Naive B cell (primary cell): Measurements from ENCODE around the gene DHDDS. TPM values are rescaled to one million over a fixed set of nuclear protein-coding genes. Genes with fewer than 3 reads are reported as not detected.
"Not testable (repeated sequence)": the region's sequence is repeated elsewhere in the genome, so short reads cannot be mapped to it uniquely, and the experiment has no call there.

Source experiments
- ATAC-seq, 2 donors: fragments of 150-1000 bp; cut with Tn5 transposase; 2 replicates each; pipeline ENCODE4 v1.10.0; 2021; ENCODE audit warnings: low read depth in 2 of 2, mild to moderate bottlenecking in 2 of 2, moderate library complexity in 2 of 2
- DNase-seq: peaks from one replicate; pipeline ENCODE4 v3.0.0; 2022
- H3K27ac Mint-ChIP-seq, 6 donors: one replicate each; pipeline ENCODE4 v1.8.0; 2020 to 2022; ENCODE audit warnings: mild to moderate bottlenecking in 6 of 6, mixed read lengths in 6 of 6, moderate library complexity in 5 of 6, inconsistent platforms in 2 of 6
- H3K27me3 Mint-ChIP-seq, 3 donors: one replicate each; pipeline ENCODE4 v1.8.0; 2021 to 2022; ENCODE audit warnings: mixed read lengths in 3 of 3, mild to moderate bottlenecking in 1 of 3
- H3K36me3 Mint-ChIP-seq, 2 donors: one replicate each; pipeline ENCODE4 v1.8.0; 2020 to 2022; ENCODE audit warnings: mixed read lengths in 2 of 2, inconsistent platforms in 1 of 2, mild to moderate bottlenecking in 1 of 2
- H3K4me1 Mint-ChIP-seq, 3 donors: one replicate each; pipeline ENCODE4 v1.8.0; 2020 to 2022; ENCODE audit warnings: mixed read lengths in 3 of 3, inconsistent platforms in 1 of 3, mild to moderate bottlenecking in 1 of 3, moderate library complexity in 1 of 3
- H3K4me3 Mint-ChIP-seq, 8 donors: one replicate each; pipeline ENCODE4 v1.8.0; 2020 to 2022; ENCODE audit warnings: mild to moderate bottlenecking in 8 of 8, mixed read lengths in 8 of 8, moderate library complexity in 8 of 8, inconsistent platforms in 2 of 8
- H3K9me3 Mint-ChIP-seq, 7 donors: one replicate each; pipeline ENCODE4 v1.8.0; 2020 to 2022; ENCODE audit warnings: mixed read lengths in 7 of 7, mild to moderate bottlenecking in 5 of 7, inconsistent platforms in 2 of 7, moderate library complexity in 1 of 7
- polyA plus RNA-seq, 6 donors: library from polyadenylated mRNA; unstranded; fragments of 300-500 nt; fragmentation: Illumina TruSeq; gene quantifications; one replicate each; pipeline ENCODE4 v1.2.3, GENCODE V29; 2021; ENCODE audit warnings: low read depth in 6 of 6

The DHDDS gene
- polyA plus RNA-seq = 10 to 100 TPM; 15.9 to 27.9 (median 21.9) TPM

- Mint-ChIP-seq H3K4me3 (peak within 1 kb of the TSS; percentile 92 to 99 (median 97)), H3K27ac (peak within 1 kb of the TSS; percentile 94 to 99 (median 98)), H3K9me3 (no peaks in the 10 kb centered on the region), H3K36me3 (no peaks in the 10 kb centered on the region), H3K4me1 (peaks cover 14 to 29% (median 20%) of the 10 kb centered on the region in 3 donors), H3K27me3 (no peaks in the 10 kb centered on the region)
- peak; percentile 98 for DNase-seq
- peak; percentile 92 to 93 for ATAC-seq
Observed at GRCh38 chr1:26431979-26432695, at the start of gene DHDDS. TSS of gene DHDDS (plus strand) at chr1:26432321. CDS start at chr1:26432946, 625 bp downstream.

GRCh38 chr1:26384076-26384475 is 48.0 kb upstream of the DHDDS start:
- no peak overlapping the region for H3K27ac Mint-ChIP-seq
- peaks cover 16 to 23% (median 16%) of the 10 kb centered on the region in 3 donors for H3K27me3 Mint-ChIP-seq
- H3K36me3 Mint-ChIP-seq = no peaks in the 10 kb centered on the region
- H3K4me1 Mint-ChIP-seq = peaks cover 0 to under 1% (median 0%) of the 10 kb centered on the region in 3 donors
- H3K9me3 Mint-ChIP-seq = no peaks in the 10 kb centered on the region
- ATAC-seq = no peak
- H3K4me3 Mint-ChIP-seq = no peak overlapping the region
- no peak for DNase-seq

- H3K27me3 Mint-ChIP-seq = peaks cover 16 to 23% (median 18%) of the 10 kb centered on the region in 3 donors
- H3K27ac Mint-ChIP-seq, ATAC-seq, DNase-seq, H3K4me1 Mint-ChIP-seq, H3K9me3 Mint-ChIP-seq, H3K4me3 Mint-ChIP-seq, H3K36me3 Mint-ChIP-seq: not testable (repeated sequence)
Observed at GRCh38 chr1:26385063-26385462, 47.1 kb upstream of the DHDDS start.

- peaks cover 0 to 3% (median 0%) of the 10 kb centered on the region in 3 donors for H3K4me1 Mint-ChIP-seq
- DNase-seq (no peak), ATAC-seq (no peak)
- no peak overlapping the region for H3K27ac Mint-ChIP-seq
- peaks cover 20 to 28% (median 27%) of the 10 kb centered on the region in 3 donors for H3K27me3 Mint-ChIP-seq
- no peaks in the 10 kb centered on the region for H3K9me3 Mint-ChIP-seq
- no peak overlapping the region for H3K4me3 Mint-ChIP-seq
- no peaks in the 10 kb centered on the region for H3K36me3 Mint-ChIP-seq
Observed at GRCh38 chr1:26387447-26387846, 44.7 kb upstream of the DHDDS start.

- H3K4me3 Mint-ChIP-seq = no peak overlapping the region
- H3K36me3 Mint-ChIP-seq = no peaks in the 10 kb centered on the region
- no peak for DNase-seq
- ATAC-seq = no peak
- no peaks in the 10 kb centered on the region for H3K9me3 Mint-ChIP-seq
- H3K27me3 Mint-ChIP-seq = peaks cover 20 to 31% (median 25%) of the 10 kb centered on the region in 3 donors
- no peak overlapping the region for H3K27ac Mint-ChIP-seq
- H3K4me1 Mint-ChIP-seq = peaks cover 0 to 3% (median 0%) of the 10 kb centered on the region in 3 donors
Observed at GRCh38 chr1:26388791-26389445, 43.2 kb upstream of the DHDDS start.

- H3K36me3 Mint-ChIP-seq = no peaks in the 10 kb centered on the region
- ATAC-seq (no peak), DNase-seq (no peak)
- no peak overlapping the region for H3K4me3 Mint-ChIP-seq
- no peaks in the 10 kb centered on the region for H3K9me3 Mint-ChIP-seq
- peaks cover 0 to 3% (median 0%) of the 10 kb centered on the region in 3 donors for H3K4me1 Mint-ChIP-seq
- H3K27me3 Mint-ChIP-seq = peaks cover 17 to 24% (median 19%) of the 10 kb centered on the region in 3 donors
- H3K27ac Mint-ChIP-seq = no peak overlapping the region
Observed at GRCh38 chr1:26389604-26390247, 42.4 kb upstream of the DHDDS start.

GRCh38 chr1:26391450-26391849 is 40.7 kb upstream of the DHDDS start:
- Mint-ChIP-seq H3K4me1 (peaks cover 0 to 3% (median 2%) of the 10 kb centered on the region in 3 donors), H3K9me3 (no peaks in the 10 kb centered on the region), H3K4me3 (no peak overlapping the region), H3K27ac (no peak overlapping the region), H3K36me3 (no peaks in the 10 kb centered on the region), H3K27me3 (peaks cover 19 to 20% (median 19%) of the 10 kb centered on the region in 3 donors)
- ATAC-seq = peak; percentile 46 to 57
- DNase-seq = no peak

- ATAC-seq (no peak), DNase-seq (no peak)
- Mint-ChIP-seq H3K27ac (no peak overlapping the region), H3K4me1 (peaks cover 0 to 3% (median 2%) of the 10 kb centered on the region in 3 donors), H3K4me3 (no peak overlapping the region), H3K9me3 (no peaks in the 10 kb centered on the region), H3K36me3 (no peaks in the 10 kb centered on the region), H3K27me3 (peaks cover 12 to 26% (median 17%) of the 10 kb centered on the region in 3 donors)
Observed at GRCh38 chr1:26395754-26396153, 36.4 kb upstream of the DHDDS start.

GRCh38 chr1:26399034-26399433 is 33.1 kb upstream of the DHDDS start:
- H3K27ac Mint-ChIP-seq = no peak overlapping the region
- H3K36me3 Mint-ChIP-seq = no peaks in the 10 kb centered on the region

GRCh38 chr1:26401891-26402290 is 30.2 kb upstream of the DHDDS start:
- DNase-seq (no peak), ATAC-seq (no peak)
- Mint-ChIP-seq H3K4me1 (no peaks in the 10 kb centered on the region), H3K36me3 (no peaks in the 10 kb centered on the region), H3K27ac (peak overlapping the region in 1 of 6 donors; percentile 66), H3K27me3 (peaks cover 23 to 50% (median 49%) of the 10 kb centered on the region in 3 donors), H3K4me3 (no peak overlapping the region), H3K9me3 (peaks cover 0 to 3% (median 0%) of the 10 kb centered on the region in 7 donors)

More at GRCh38 chr1:26399034-26399433, 33.1 kb upstream of the DHDDS start:
- no peak overlapping the region for H3K4me3 Mint-ChIP-seq
- H3K27me3 Mint-ChIP-seq = peaks cover 23 to 38% (median 38%) of the 10 kb centered on the region in 3 donors
- H3K9me3 Mint-ChIP-seq = peaks cover 0 to 1% (median 0%) of the 10 kb centered on the region in 7 donors
- ATAC-seq (no peak), DNase-seq (no peak)
- peaks cover 0 to 2% (median 0%) of the 10 kb centered on the region in 3 donors for H3K4me1 Mint-ChIP-seq

- ATAC-seq (no peak), DNase-seq (no peak)
- Mint-ChIP-seq H3K27ac (no peak overlapping the region), H3K27me3 (peaks cover 27 to 62% (median 57%) of the 10 kb centered on the region in 3 donors), H3K4me1 (peaks cover 3 to 5% (median 4%) of the 10 kb centered on the region in 3 donors), H3K9me3 (peaks cover 0 to 4% (median 0%) of the 10 kb centered on the region in 7 donors), H3K4me3 (no peak overlapping the region), H3K36me3 (no peaks in the 10 kb centered on the region)
Observed at GRCh38 chr1:26403656-26404055, 28.5 kb upstream of the DHDDS start.

- DNase-seq = no peak
- ATAC-seq = no peak
- Mint-ChIP-seq H3K9me3 (peaks cover 0 to 4% (median 0%) of the 10 kb centered on the region in 7 donors), H3K36me3 (no peaks in the 10 kb centered on the region), H3K27me3 (peaks cover 36 to 71% (median 67%) of the 10 kb centered on the region in 3 donors), H3K4me3 (no peak overlapping the region), H3K27ac (no peak overlapping the region), H3K4me1 (peaks cover 13 to 14% (median 14%) of the 10 kb centered on the region in 3 donors)
Observed at GRCh38 chr1:26404641-26405040, 27.5 kb upstream of the DHDDS start.

- no peak overlapping the region for H3K4me3 Mint-ChIP-seq
- H3K36me3 Mint-ChIP-seq = no peaks in the 10 kb centered on the region
- H3K4me1 Mint-ChIP-seq = peaks cover 14 to 18% (median 15%) of the 10 kb centered on the region in 3 donors
- DNase-seq = no peak
- no peak overlapping the region for H3K27ac Mint-ChIP-seq
- H3K9me3 Mint-ChIP-seq = peaks cover 0 to 4% (median 0%) of the 10 kb centered on the region in 7 donors
- H3K27me3 Mint-ChIP-seq = peaks cover 38 to 73% (median 68%) of the 10 kb centered on the region in 3 donors
- no peak for ATAC-seq
Observed at GRCh38 chr1:26405281-26405915, 26.7 kb upstream of the DHDDS start.
